HS-27A (cell line): ENCODE data around the gene SEMA3G.

ENCODE experiments used
- DNase-seq: peaks from one replicate; pipeline ENCODE4 v3.0.0-alpha.2; 2012; ENCODE audit warnings: low read depth, missing footprints

SEMA3G gene

GRCh38 chr3:52438579-52439425, 6.1 kb downstream of the SEMA3G start:
- no peak for DNase-seq

GRCh38 chr3:52438104-52438376, 6.9 kb downstream of the SEMA3G start:
- DNase-seq: no peak

- no peak for DNase-seq
Observed at GRCh38 chr3:52437326-52438103, 7.4 kb downstream of the SEMA3G start.

- no peak for DNase-seq
Observed at GRCh38 chr3:52436500-52437149, 8.3 kb downstream of the SEMA3G start.

GRCh38 chr3:52435246-52436101, 9.4 kb downstream of the SEMA3G start:
- DNase-seq: no peak

GRCh38 chr3:52434491-52435115, 10.3 kb downstream of the SEMA3G start:
- no peak for DNase-seq

GRCh38 chr3:52433996-52434479, 10.9 kb downstream of the SEMA3G start:
- no peak for DNase-seq

GRCh38 chr3:52433328-52433995, 11.4 kb downstream of the SEMA3G start:
- DNase-seq: no peak

- DNase-seq: no peak
Observed at GRCh38 chr3:52432691-52433141, 12.2 kb downstream of the SEMA3G start.

GRCh38 chr3:52432225-52432624, 12.7 kb downstream of the SEMA3G start:
- no peak for DNase-seq

- DNase-seq: no peak
Observed at GRCh38 chr3:52431459-52432223, 13.3 kb downstream of the SEMA3G start.

GRCh38 chr3:52430416-52430810, 14.5 kb downstream of the SEMA3G start:
- DNase-seq: no peak

GRCh38 chr3:52429779-52430415, 15.0 kb downstream of the SEMA3G start:
- no peak for DNase-seq

- DNase-seq: no peak
Observed at GRCh38 chr3:52429031-52429430, 15.9 kb downstream of the SEMA3G start.

GRCh38 chr3:52428151-52429005, 16.5 kb downstream of the SEMA3G start:
- DNase-seq: no peak

- no peak for DNase-seq
Observed at GRCh38 chr3:52423173-52423572, 21.7 kb downstream of the SEMA3G start.

GRCh38 chr3:52422669-52423068, 22.2 kb downstream of the SEMA3G start:
- DNase-seq: no peak

- DNase-seq: no peak
Observed at GRCh38 chr3:52420388-52420787, 24.5 kb downstream of the SEMA3G start.

- no peak for DNase-seq
Observed at GRCh38 chr3:52415800-52416199, 29.1 kb downstream of the SEMA3G start.
